Neural progenitor cell (in vitro differentiated cells): ENCODE results near the gene ARHGAP30. TPM values are rescaled to one million over a fixed set of nuclear protein-coding genes. Genes with fewer than 3 reads are reported as not detected.

Source experiments
- DNase-seq: peaks from one replicate; pipeline ENCODE4 v3.0.0-alpha.2; 2016; ENCODE audit warnings: low spot score
- H2AFZ ChIP-seq: fragments of 200-600 bp; sonication (generic); replicated peaks from 2 replicates; pipeline ENCODE4 v1.6.1; 2016; ENCODE audit warnings: antibody characterized with exemption
- H3F3A ChIP-seq: fragments of 200-600 bp; sonication (generic); 2 replicates; pipeline ENCODE4 v1.6.1; 2016; ENCODE audit warnings: antibody characterized with exemption, low read depth
- H3K27ac ChIP-seq: fragments of 200-600 bp; sonication (generic); 2 replicates; pipeline ENCODE4 v1.5.1; 2016; ENCODE audit warnings: mild to moderate bottlenecking
- H3K27me3 ChIP-seq: fragments of 200-600 bp; sonication (generic); 2 replicates; pipeline ENCODE4 v1.6.1; 2016; ENCODE audit warnings: mild to moderate bottlenecking, moderate library complexity
- H3K36me3 ChIP-seq: fragments of 200-600 bp; sonication (generic); 2 replicates; pipeline ENCODE4 v1.5.1; 2016
- H3K4me1 ChIP-seq: fragments of 200-600 bp; sonication (generic); 2 replicates; pipeline ENCODE4 v1.6.1; 2016; ENCODE audit warnings: mixed run types
- H3K4me2 ChIP-seq: fragments of 200-600 bp; sonication (generic); 2 replicates; pipeline ENCODE4 v1.6.1; 2016
- H3K4me3 ChIP-seq: fragments of 200-600 bp; sonication (generic); 2 replicates; pipeline ENCODE4 v1.5.1; 2016
- H3K79me2 ChIP-seq: fragments of 200-600 bp; sonication (generic); 2 replicates; pipeline ENCODE4 v1.6.1; 2016; ENCODE audit warnings: low read depth
- H3K9ac ChIP-seq: fragments of 200-600 bp; sonication (generic); 2 replicates; pipeline ENCODE4 v1.6.1; 2016
- H3K9me3 ChIP-seq: fragments of 200-600 bp; sonication (generic); 2 replicates; pipeline ENCODE4 v1.5.1; 2016; ENCODE audit warnings: low read depth
- H4K20me1 ChIP-seq: fragments of 200-600 bp; sonication (generic); 2 replicates; pipeline ENCODE4 v1.6.1; 2016; ENCODE audit warnings: low read depth
- H3K27ac Mint-ChIP-seq: 3 replicates; pipeline ENCODE4 v1.8.0; 2021; ENCODE audit warnings: mixed read lengths
- H3K27me3 Mint-ChIP-seq: 2 replicates; pipeline ENCODE4 v1.8.0; 2022; ENCODE audit warnings: low read depth, mild to moderate bottlenecking, inconsistent platforms, moderate library complexity, mixed read lengths; ENCODE audit not compliant: insufficient read depth
- H3K36me3 Mint-ChIP-seq: 3 replicates; pipeline ENCODE4 v1.8.0; 2021; ENCODE audit warnings: mixed read lengths
- H3K4me1 Mint-ChIP-seq: 3 replicates; pipeline ENCODE4 v1.8.0; 2021; ENCODE audit warnings: mixed read lengths
- H3K4me3 Mint-ChIP-seq: 3 replicates; pipeline ENCODE4 v1.8.0; 2021; ENCODE audit warnings: mild to moderate bottlenecking, moderate library complexity, mixed read lengths
- H3K9me3 Mint-ChIP-seq: 3 replicates; pipeline ENCODE4 v1.8.0; 2020; ENCODE audit warnings: mixed read lengths
- EZH2 ChIP-seq: fragments of 200-600 bp; sonication (generic); IDR thresholded peaks from 2 replicates; pipeline ENCODE4 v1.6.1; 2017; ENCODE audit warnings: antibody characterized with exemption, mild to moderate bottlenecking, moderate library complexity
- EZH2phosphoT487 ChIP-seq: fragments of 200-600 bp; sonication (generic); IDR thresholded peaks from 2 replicates; pipeline ENCODE4 v1.6.1; 2017; ENCODE audit warnings: antibody characterized with exemption
- total RNA-seq: library from RNA; depleted of rRNA; stranded (reverse); fragments of >200 nt; gene quantifications from 2 replicates; pipeline ENCODE4 v1.2.3, GENCODE V29; 2015; ENCODE audit warnings: low replicate concordance
- TF ChIP-seq, protein P1 (sequence below): fragments of 200-600 bp; sonication (generic); IDR thresholded peaks from 2 replicates; pipeline ENCODE4 v1.5.1; 2017; ENCODE audit warnings: antibody characterized with exemption, mild to moderate bottlenecking

The ARHGAP30 gene
- total RNA-seq, 1 donor from 2014 or later, result not detected

DNA sequence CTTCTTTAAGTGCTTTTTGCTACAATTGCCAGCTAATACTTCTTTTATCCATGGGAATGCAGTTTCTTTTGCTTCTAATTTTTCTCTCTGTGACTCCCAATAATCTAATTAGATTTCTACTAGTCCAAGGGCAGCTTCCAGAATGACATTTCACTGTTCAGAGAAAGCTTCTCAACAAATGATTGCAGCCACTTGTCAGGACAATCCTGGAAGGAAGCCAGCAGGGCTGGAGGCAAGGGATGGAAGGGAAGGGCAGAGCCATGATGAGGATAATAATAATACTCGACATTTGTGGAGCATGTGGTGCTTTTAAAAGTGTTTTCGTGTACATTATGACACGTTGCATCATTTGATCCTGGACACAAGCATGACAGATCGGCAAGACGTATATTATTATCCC lies 68.2 kb downstream of the ARHGAP30 start:
- Mint-ChIP-seq H3K36me3 (no peaks in the 10 kb centered on the region), H3K4me3 (no peak overlapping the region), H3K4me1 (peaks cover 5% of the 10 kb centered on the region), H3K27ac (no peak overlapping the region), H3K9me3 (no peaks in the 10 kb centered on the region), H3K27me3 (no peaks in the 10 kb centered on the region)
- peaks cover 27% of the 10 kb centered on the region for H3K79me2 ChIP-seq
- H3K9me3 ChIP-seq, result no peaks in the 10 kb centered on the region
- no peaks in the 10 kb centered on the region for H3K36me3 ChIP-seq
- no peak overlapping the region for H3K4me3 ChIP-seq
- no peak overlapping the region for H3K27ac ChIP-seq
- H3K4me2 ChIP-seq, result no peak overlapping the region
- H4K20me1 ChIP-seq, result peaks cover 12% of the 10 kb centered on the region
- H3F3A ChIP-seq, result no peaks in the 10 kb centered on the region
- no peaks in the 10 kb centered on the region for H3K27me3 ChIP-seq
- no peaks in the 10 kb centered on the region for H3K4me1 ChIP-seq
- no peak overlapping the region for H3K9ac ChIP-seq
- no peak overlapping the region for H2AFZ ChIP-seq
- TF ChIP-seq, protein P1, sequence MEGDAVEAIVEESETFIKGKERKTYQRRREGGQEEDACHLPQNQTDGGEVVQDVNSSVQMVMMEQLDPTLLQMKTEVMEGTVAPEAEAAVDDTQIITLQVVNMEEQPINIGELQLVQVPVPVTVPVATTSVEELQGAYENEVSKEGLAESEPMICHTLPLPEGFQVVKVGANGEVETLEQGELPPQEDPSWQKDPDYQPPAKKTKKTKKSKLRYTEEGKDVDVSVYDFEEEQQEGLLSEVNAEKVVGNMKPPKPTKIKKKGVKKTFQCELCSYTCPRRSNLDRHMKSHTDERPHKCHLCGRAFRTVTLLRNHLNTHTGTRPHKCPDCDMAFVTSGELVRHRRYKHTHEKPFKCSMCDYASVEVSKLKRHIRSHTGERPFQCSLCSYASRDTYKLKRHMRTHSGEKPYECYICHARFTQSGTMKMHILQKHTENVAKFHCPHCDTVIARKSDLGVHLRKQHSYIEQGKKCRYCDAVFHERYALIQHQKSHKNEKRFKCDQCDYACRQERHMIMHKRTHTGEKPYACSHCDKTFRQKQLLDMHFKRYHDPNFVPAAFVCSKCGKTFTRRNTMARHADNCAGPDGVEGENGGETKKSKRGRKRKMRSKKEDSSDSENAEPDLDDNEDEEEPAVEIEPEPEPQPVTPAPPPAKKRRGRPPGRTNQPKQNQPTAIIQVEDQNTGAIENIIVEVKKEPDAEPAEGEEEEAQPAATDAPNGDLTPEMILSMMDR, result no peak
- TF ChIP-seq EZH2phosphoT487 (no peak), EZH2 (no peak)
- no peak for DNase-seq

DNA sequence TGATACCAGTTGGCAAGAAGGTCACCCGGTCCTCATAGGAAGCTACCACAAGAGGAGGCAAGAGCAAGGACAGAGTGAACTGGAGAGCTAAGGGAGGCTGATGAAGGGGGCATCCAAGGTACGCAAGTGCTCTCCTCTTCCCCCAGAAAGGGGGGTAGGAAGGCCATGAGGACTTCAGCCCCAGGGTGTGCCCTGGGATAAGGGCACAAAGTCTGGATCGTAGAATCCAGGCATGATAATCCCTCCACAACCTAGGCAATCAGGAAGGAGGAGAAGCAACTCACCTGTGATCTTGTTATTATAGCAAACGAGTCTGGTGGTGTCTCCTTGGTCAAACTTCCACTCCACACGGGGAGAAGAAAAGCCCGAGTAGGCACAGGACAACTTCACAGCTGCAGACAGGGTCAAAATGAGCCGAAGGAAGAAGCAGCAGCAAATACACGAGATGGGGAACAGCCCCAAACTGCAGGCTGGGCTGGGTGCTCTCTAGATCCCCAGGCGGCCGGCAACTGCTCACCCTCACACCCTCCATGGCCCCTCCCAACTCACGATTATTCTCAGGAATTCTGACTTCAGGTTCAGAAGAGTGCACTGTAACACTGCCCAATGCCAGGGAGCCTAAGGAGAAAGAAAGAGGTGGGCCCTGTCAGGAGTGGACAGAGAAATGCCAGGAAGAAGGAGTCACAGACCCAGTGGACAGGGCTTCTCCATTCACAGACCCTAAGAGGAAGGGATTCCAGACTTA lies 68.8 kb downstream of the ARHGAP30 start:
- Histone ChIP-seq H3K4me2 (no peak overlapping the region), H3K79me2 (peaks cover 21% of the 10 kb centered on the region), H3K4me3 (no peak overlapping the region), H3K36me3 (no peaks in the 10 kb centered on the region), H3F3A (no peaks in the 10 kb centered on the region), H3K9ac (no peak overlapping the region), H3K4me1 (no peaks in the 10 kb centered on the region), H3K27ac (no peak overlapping the region), H2AFZ (no peak overlapping the region), H3K27me3 (no peaks in the 10 kb centered on the region), H4K20me1 (peaks cover 8% of the 10 kb centered on the region), H3K9me3 (no peaks in the 10 kb centered on the region)
- H3K9me3 Mint-ChIP-seq, result no peaks in the 10 kb centered on the region
- peaks cover 6% of the 10 kb centered on the region for H3K4me1 Mint-ChIP-seq
- H3K27me3 Mint-ChIP-seq, result no peaks in the 10 kb centered on the region
- no peak overlapping the region for H3K27ac Mint-ChIP-seq
- H3K4me3 Mint-ChIP-seq, result no peak overlapping the region
- H3K36me3 Mint-ChIP-seq, result no peaks in the 10 kb centered on the region
- DNase-seq, result no peak
- no peak for TF ChIP-seq EZH2phosphoT487
- TF ChIP-seq, protein P1, result no peak

DNA sequence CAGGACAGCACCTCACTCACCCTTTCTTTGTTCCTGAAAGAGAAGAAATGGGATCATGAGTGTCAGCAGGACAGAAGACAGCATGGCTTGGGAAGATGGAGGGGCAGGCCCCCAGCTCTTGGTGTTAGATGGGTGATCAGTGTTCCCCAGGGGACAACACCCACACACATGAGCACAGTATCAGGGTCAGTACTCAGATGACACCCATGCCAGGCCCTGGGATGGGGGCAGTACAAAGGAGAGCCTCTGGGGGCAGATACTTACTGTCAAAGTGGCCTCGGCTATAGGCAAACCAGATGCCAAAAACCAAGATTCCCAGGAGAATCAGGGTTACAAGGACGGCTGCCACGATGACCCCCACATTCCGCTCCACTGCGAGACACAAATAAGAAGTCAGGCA lies 70.3 kb downstream of the ARHGAP30 start:
- H3K4me3 Mint-ChIP-seq, result no peak overlapping the region
- H2AFZ ChIP-seq, result no peak overlapping the region
- H3K4me3 ChIP-seq, result no peak overlapping the region
- H3K79me2 ChIP-seq, result peaks cover 6% of the 10 kb centered on the region
- TF ChIP-seq, protein P1, result no peak
- no peak for TF ChIP-seq EZH2phosphoT487
- no peak for TF ChIP-seq EZH2
- H4K20me1 ChIP-seq, result no peaks in the 10 kb centered on the region
- no peak overlapping the region for H3K9ac ChIP-seq
- H3F3A ChIP-seq, result no peaks in the 10 kb centered on the region
- no peak overlapping the region for H3K4me2 ChIP-seq
- no peaks in the 10 kb centered on the region for H3K36me3 Mint-ChIP-seq
- DNase-seq, result no peak
- no peaks in the 10 kb centered on the region for H3K27me3 ChIP-seq
- H3K9me3 Mint-ChIP-seq, result peaks cover 2% of the 10 kb centered on the region
- no peaks in the 10 kb centered on the region for H3K36me3 ChIP-seq
- H3K9me3 ChIP-seq, result no peaks in the 10 kb centered on the region
- peak overlapping the region; percentile 50 for H3K27ac Mint-ChIP-seq
- H3K27me3 Mint-ChIP-seq, result no peaks in the 10 kb centered on the region
- no peak overlapping the region for H3K27ac ChIP-seq
- H3K4me1 Mint-ChIP-seq, result peaks cover 9% of the 10 kb centered on the region
- no peaks in the 10 kb centered on the region for H3K4me1 ChIP-seq
